Urinary bladder (tissue), 4 donors: ENCODE data around the gene CRADD. TPM values are rescaled to one million over a fixed set of nuclear protein-coding genes. Genes with fewer than 3 reads are reported as not detected.
A peak's percentile ranks its signal among the peaks of the same experiment; 100 is the strongest.

Experiments used
- DNase-seq: peaks from one replicate; pipeline ENCODE4 v3.0.0-alpha.2; 2015; ENCODE audit errors: extremely low spot score
- H3K27ac ChIP-seq: one replicate; pipeline ENCODE4 v1.5.1; 2013; ENCODE audit warnings: low read depth, mild to moderate bottlenecking, moderate library complexity
- H3K36me3 ChIP-seq: one replicate; pipeline ENCODE4 v1.6.1; 2013; ENCODE audit warnings: mild to moderate bottlenecking, moderate library complexity; ENCODE audit not compliant: insufficient read depth
- H3K4me1 ChIP-seq: one replicate; pipeline ENCODE4 v1.6.1; 2013; ENCODE audit warnings: mild to moderate bottlenecking, moderate library complexity; ENCODE audit not compliant: insufficient read depth
- H3K4me3 ChIP-seq: one replicate; pipeline ENCODE4 v1.5.1; 2013; ENCODE audit warnings: low read depth, low read length
- WGBS: extraction: QIAGEN DNeasy Blood & Tissue Kit; methylation state at CpG from one replicate; pipeline ENCODE4 v1.1.7; 2013; 5-methylcytosine and 5-hydroxymethylcytosine counted together
- polyA plus RNA-seq: library from polyadenylated mRNA; stranded (reverse); fragments of 200-250 nt; gene quantifications from one replicate; pipeline ENCODE4 v1.2.3, GENCODE V29; 2013
- total RNA-seq: library from RNA; depleted of rRNA; stranded (reverse); fragments of >200 nt; gene quantifications from one replicate; pipeline ENCODE4 v1.2.3, GENCODE V29; 2014
- donor health status: healthy with polysubstance abuse.
- donor health status: healthy.

The CRADD gene
- total and polyA plus RNA-seq, 2 donors: 22.7 to 29.6 TPM

GRCh38 chr12:93657071-93657470 lies 20.1 kb upstream of the CRADD start:
- WGBS: 94% methylated on average over 2 of the region's 2 CpGs

GRCh38 chr12:93661021-93661420 lies 16.2 kb upstream of the CRADD start:
- DNase-seq: no peak
- no peak overlapping the region for H3K4me3 ChIP-seq
- 52% methylated on average over 3 of the region's 3 CpGs for WGBS
- no peak overlapping the region for H3K27ac ChIP-seq
- H3K36me3 ChIP-seq: no peaks in the 10 kb centered on the region
- peaks cover 1% of the 10 kb centered on the region for H3K4me1 ChIP-seq

More at GRCh38 chr12:93657071-93657470, 20.1 kb upstream of the CRADD start:
- no peak overlapping the region for H3K4me3 ChIP-seq
- no peak for DNase-seq
- H3K27ac ChIP-seq: no peak overlapping the region
- H3K4me1 ChIP-seq: no peaks in the 10 kb centered on the region
- no peaks in the 10 kb centered on the region for H3K36me3 ChIP-seq

GRCh38 chr12:93663006-93663728 lies 14.0 kb upstream of the CRADD start:
- no peak overlapping the region for H3K4me3 ChIP-seq
- H3K4me1 ChIP-seq: peaks cover 1% of the 10 kb centered on the region
- no peak overlapping the region for H3K27ac ChIP-seq
- no peaks in the 10 kb centered on the region for H3K36me3 ChIP-seq
- no peak for DNase-seq
- 91% methylated on average over 2 of the region's 2 CpGs for WGBS

- Histone ChIP-seq H3K4me1 (peaks cover 1% of the 10 kb centered on the region), H3K27ac (no peak overlapping the region), H3K36me3 (no peaks in the 10 kb centered on the region), H3K4me3 (no peak overlapping the region)
- 96% methylated on average over 4 of the region's 4 CpGs for WGBS
- DNase-seq: no peak
Observed at GRCh38 chr12:93663729-93664084, 13.5 kb upstream of the CRADD start.

- no peak overlapping the region for H3K27ac ChIP-seq
- no peak for DNase-seq
- WGBS: 88% methylated on average over 2 of the region's 2 CpGs
- no peak overlapping the region for H3K4me3 ChIP-seq
- H3K36me3 ChIP-seq: no peaks in the 10 kb centered on the region
- peaks cover 1% of the 10 kb centered on the region for H3K4me1 ChIP-seq
Observed at GRCh38 chr12:93664573-93665138, 12.5 kb upstream of the CRADD start.

- H3K4me3 ChIP-seq: no peak overlapping the region
- 55% methylated on average over 1 of the region's 1 CpG for WGBS
- H3K36me3 ChIP-seq: no peaks in the 10 kb centered on the region
- H3K27ac ChIP-seq: no peak overlapping the region
- peaks cover 1% of the 10 kb centered on the region for H3K4me1 ChIP-seq
- DNase-seq: no peak
Observed at GRCh38 chr12:93667672-93668071, 9.5 kb upstream of the CRADD start.

GRCh38 chr12:93668919-93669418 lies 8.2 kb upstream of the CRADD start:
- 90% methylated on average over 5 of the region's 5 CpGs for WGBS
- H3K27ac ChIP-seq: no peak overlapping the region
- H3K36me3 ChIP-seq: no peaks in the 10 kb centered on the region
- H3K4me3 ChIP-seq: no peak overlapping the region
- DNase-seq: no peak
- no peaks in the 10 kb centered on the region for H3K4me1 ChIP-seq

GRCh38 chr12:93669452-93669851 lies 7.7 kb upstream of the CRADD start:
- WGBS: 96% methylated on average over 3 of the region's 3 CpGs
- no peak for DNase-seq
- Histone ChIP-seq H3K4me1 (no peaks in the 10 kb centered on the region), H3K36me3 (no peaks in the 10 kb centered on the region), H3K4me3 (no peak overlapping the region), H3K27ac (no peak overlapping the region)

- no peak for DNase-seq
- H3K27ac ChIP-seq: no peak overlapping the region
- no peaks in the 10 kb centered on the region for H3K4me1 ChIP-seq
- no peaks in the 10 kb centered on the region for H3K36me3 ChIP-seq
- 82% methylated on average over 4 of the region's 4 CpGs for WGBS
- no peak overlapping the region for H3K4me3 ChIP-seq
Observed at GRCh38 chr12:93670104-93670503, 7.1 kb upstream of the CRADD start.

- DNase-seq: no peak
- no peak overlapping the region for H3K27ac ChIP-seq
- no peaks in the 10 kb centered on the region for H3K4me1 ChIP-seq
- no peak overlapping the region for H3K4me3 ChIP-seq
- 82% methylated on average over 3 of the region's 3 CpGs for WGBS
- no peaks in the 10 kb centered on the region for H3K36me3 ChIP-seq
Observed at GRCh38 chr12:93671044-93671443, 6.1 kb upstream of the CRADD start.

- 59% methylated on average over 1 of the region's 1 CpG for WGBS
- no peak overlapping the region for H3K27ac ChIP-seq
Observed at GRCh38 chr12:93673084-93673483, 4.1 kb upstream of the CRADD start.

GRCh38 chr12:93674386-93674785 lies 2.8 kb upstream of the CRADD start:
- 86% methylated on average over 6 of the region's 6 CpGs for WGBS
- DNase-seq: no peak
- H3K4me3 ChIP-seq: no peak overlapping the region
- no peaks in the 10 kb centered on the region for H3K4me1 ChIP-seq
- H3K27ac ChIP-seq: no peak overlapping the region
- H3K36me3 ChIP-seq: no peaks in the 10 kb centered on the region

More at GRCh38 chr12:93673084-93673483, 4.1 kb upstream of the CRADD start:
- no peak for DNase-seq
- Histone ChIP-seq H3K4me3 (no peak overlapping the region), H3K4me1 (no peaks in the 10 kb centered on the region), H3K36me3 (no peaks in the 10 kb centered on the region)

GRCh38 chr12:93676408-93677194 lies 574 bp upstream of the CRADD start:
- DNase-seq: no peak
- peak overlapping the region; percentile 55 for H3K4me3 ChIP-seq
- WGBS: 48% methylated on average over 12 of the region's 12 CpGs

GRCh38 chr12:93678779-93679178 lies 1.6 kb downstream of the CRADD start:
- H3K36me3 ChIP-seq: no peaks in the 10 kb centered on the region

More at GRCh38 chr12:93676408-93677194, 574 bp upstream of the CRADD start:
- Histone ChIP-seq H3K4me1 (no peaks in the 10 kb centered on the region), H3K36me3 (no peaks in the 10 kb centered on the region), H3K27ac (no peak overlapping the region)

More at GRCh38 chr12:93678779-93679178, 1.6 kb downstream of the CRADD start:
- Histone ChIP-seq H3K27ac (no peak overlapping the region), H3K4me3 (no peak overlapping the region), H3K4me1 (no peaks in the 10 kb centered on the region)
- 97% methylated on average over 5 of the region's 5 CpGs for WGBS
- no peak for DNase-seq
